22Rv1 (cell line): Measurements from ENCODE around the gene PPT2.
A peak's percentile ranks its signal among the peaks of the same experiment; 100 is the strongest.

Experiments
- H3K27ac ChIP-seq: fragments of 450-650 bp; 2 replicates; pipeline ENCODE4 v1.5.1; 2017
- ZFX ChIP-seq: fragments of 450-650 bp; IDR thresholded peaks from 2 replicates; pipeline ENCODE4 v1.6.1; 2017; ENCODE audit warnings: antibody characterized with exemption, borderline replicate concordance
- TF ChIP-seq, protein P1 (sequence below): fragments of 450-650 bp; IDR thresholded peaks from 2 replicates; pipeline ENCODE4 v1.5.1; 2017; ENCODE audit warnings: mild to moderate bottlenecking

The PPT2 gene

DNA sequence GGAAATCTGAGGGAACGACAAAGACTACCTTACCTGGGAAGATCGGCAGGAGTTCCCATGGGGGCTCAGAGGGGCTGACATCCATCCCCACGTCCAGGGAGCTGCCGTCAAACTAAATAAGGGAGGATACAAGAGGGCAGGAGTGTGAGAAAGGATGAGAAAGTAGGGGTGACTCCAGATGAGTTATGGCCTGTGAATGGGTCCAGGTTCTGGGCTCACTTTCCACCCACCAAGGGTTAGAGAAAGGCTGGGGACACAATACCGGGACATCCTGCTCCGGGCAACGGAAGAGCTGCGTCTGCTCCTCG lies 26.6 kb upstream of the PPT2 start:
- TF ChIP-seq, protein P1, sequence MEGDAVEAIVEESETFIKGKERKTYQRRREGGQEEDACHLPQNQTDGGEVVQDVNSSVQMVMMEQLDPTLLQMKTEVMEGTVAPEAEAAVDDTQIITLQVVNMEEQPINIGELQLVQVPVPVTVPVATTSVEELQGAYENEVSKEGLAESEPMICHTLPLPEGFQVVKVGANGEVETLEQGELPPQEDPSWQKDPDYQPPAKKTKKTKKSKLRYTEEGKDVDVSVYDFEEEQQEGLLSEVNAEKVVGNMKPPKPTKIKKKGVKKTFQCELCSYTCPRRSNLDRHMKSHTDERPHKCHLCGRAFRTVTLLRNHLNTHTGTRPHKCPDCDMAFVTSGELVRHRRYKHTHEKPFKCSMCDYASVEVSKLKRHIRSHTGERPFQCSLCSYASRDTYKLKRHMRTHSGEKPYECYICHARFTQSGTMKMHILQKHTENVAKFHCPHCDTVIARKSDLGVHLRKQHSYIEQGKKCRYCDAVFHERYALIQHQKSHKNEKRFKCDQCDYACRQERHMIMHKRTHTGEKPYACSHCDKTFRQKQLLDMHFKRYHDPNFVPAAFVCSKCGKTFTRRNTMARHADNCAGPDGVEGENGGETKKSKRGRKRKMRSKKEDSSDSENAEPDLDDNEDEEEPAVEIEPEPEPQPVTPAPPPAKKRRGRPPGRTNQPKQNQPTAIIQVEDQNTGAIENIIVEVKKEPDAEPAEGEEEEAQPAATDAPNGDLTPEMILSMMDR: no peak
- TF ChIP-seq ZFX: no peak
- H3K27ac ChIP-seq: peak overlapping the region; percentile 86

DNA sequence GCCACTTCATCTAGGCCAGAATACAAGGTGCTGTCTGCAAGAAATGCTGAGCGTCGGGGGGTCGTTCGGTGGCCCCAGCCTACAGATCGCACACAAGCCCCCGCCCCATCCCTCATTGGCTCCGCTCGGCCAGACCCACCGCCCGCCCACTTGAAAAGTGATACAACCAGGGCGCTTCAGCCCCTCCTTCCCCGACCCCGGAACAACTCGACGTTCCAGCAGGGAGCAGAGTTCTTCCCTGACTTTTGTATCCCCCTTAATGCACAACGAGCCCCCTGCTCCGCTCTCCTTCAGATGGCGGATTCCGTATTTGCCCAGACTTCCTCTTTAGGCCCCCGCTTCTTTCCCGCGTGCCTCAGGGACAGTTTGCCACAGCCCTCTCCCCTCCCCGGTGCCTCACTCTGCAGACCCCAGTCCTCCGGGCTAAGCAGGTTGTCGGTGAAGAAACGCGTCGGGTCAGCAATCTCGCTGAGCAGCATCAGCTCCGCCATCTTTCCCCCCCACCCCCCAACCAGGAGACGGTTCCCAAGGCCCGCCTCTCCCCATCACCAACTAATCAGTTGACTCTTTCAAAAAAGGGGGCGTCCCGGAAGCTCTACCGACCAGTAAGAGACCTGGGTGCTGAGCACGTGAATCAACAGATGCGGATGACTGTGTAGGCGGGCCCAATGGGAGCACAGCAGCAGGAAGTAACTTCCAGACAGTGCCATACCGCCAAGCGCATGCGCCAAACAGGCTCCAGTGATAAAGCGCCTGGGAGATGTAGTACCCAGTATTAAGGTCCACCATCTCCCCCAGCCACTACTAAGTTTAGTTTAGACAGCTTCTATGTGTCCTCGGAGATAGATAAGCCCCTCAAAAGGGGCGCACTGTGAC lies 26.0 kb upstream of the PPT2 start, which contains the start of gene ATF6B:
Gene ATF6B (minus strand): TSS at position 530 of the 876 bp plus-strand sequence. CDS start 39 bp downstream, at position 491.
- H3K27ac ChIP-seq: peak within 1 kb of the TSS; percentile 86
- TF ChIP-seq ZFX: no peak
- TF ChIP-seq, protein P1: no peak

DNA sequence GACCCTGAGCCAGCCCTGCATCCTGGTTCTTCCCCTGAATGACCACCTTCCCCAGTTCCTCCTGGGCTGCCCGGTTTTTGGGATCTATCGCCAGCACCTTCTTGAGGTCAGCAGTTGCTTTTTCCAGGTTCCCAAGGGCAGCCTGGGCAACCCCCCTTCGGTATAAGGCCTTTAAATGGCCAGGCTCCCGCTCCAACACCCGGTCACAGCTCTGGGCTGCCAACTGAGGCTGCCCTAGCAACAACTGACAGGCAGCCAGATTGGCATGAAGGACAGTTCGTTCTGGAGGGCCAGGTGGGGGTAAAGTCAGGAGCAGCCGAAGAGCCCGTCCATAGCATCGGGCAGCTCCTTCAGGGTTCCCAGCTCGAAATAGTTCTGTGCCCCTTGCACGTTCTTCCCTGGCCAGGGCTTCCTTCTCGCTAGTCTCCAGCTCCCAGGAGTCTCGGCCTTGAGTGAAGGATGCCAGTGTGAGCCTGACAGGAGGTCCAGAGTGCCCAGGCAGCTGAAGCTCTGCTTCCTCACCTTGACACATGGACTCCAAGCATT lies 25.1 kb upstream of the PPT2 start:
- H3K27ac ChIP-seq: peak overlapping the region; percentile 86
- no peak for TF ChIP-seq ZFX
- TF ChIP-seq, protein P1: no peak

DNA sequence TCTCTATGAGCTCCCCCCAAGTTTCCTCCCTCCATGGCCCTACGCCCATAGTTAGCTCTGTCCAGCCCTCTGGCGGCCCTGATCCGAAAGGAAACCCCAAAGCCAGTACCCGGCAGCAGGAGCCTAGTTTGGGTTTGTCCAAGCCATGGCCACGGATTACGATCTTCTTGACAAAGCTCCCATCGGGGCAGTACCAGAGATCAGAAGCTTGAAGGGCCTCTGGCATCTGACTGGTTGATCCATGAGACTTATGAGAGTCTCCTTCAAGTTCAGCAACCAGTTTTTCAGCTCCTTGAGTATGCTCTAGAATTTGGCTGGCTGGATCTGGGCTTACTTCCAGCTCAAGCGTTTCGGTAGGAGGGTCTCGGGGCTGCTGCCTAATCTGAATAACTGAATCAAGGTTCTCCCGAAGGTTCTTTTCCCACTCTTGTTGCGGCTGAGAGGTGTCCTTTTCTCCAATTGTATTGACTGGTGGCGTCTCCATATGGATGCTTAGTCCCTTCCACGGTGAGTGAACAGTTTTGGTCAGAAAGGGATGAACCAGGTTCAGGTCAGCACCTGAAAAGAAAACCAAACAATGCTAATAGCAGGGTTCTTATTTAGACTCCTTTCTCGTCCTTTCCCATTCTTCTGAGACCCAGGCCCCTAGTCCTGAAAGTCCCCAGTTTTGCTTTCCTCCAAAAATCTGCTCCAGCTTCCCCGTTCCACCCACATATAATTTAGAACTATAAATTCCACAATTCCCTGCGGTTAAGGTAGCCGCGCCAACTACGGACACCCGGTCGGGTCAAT lies 24.4 kb upstream of the PPT2 start:
- no peak for TF ChIP-seq ZFX
- TF ChIP-seq, protein P1: no peak
- H3K27ac ChIP-seq: peak overlapping the region; percentile 86

DNA sequence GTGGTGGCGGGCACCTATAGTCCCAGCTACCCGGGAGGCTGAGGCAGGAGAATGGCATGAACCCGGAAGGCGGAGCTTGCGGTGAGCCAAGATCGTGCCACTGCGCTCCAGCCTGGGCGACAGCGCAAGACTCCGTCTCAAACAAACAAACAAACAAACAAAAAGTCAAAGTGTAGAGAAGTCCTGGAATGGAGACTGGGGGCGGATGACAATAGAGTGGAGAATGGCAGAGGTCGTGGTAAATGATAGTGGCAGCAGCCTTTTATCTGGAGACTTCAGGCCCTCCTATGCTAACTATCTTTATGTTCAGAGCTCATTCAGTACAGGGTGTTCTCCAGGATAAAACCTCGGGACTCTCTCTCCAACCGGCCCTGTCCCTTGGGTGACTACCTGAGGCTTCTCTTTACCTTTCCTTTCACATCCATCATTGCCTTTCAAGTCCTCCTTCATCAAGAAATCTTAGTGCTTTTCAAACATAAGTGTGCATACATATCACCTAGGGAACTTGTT lies 22.4 kb upstream of the PPT2 start:
- peak overlapping the region; percentile 86 for H3K27ac ChIP-seq
- TF ChIP-seq ZFX: no peak
- TF ChIP-seq, protein P1: no peak

DNA sequence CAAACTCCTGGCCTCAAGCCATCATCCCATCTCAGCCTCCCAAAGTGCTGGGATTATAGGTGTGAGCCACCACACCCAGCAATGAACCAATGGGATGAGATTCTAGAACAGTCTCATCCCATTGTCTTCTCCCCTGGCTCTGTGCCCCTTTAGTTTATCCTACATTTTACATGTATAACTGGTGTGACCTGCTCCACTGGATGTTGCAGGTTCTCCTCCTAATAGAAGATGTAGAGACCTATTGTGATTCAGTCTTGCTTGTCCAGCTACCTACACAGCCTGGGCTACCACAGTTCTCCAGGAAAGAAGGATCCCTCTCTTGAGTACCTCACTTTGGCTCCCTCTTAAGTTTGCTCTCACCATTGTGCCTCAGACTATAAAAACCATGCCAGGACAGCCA lies 21.8 kb upstream of the PPT2 start:
- TF ChIP-seq ZFX: no peak
- TF ChIP-seq, protein P1: no peak
- peak overlapping the region; percentile 86 for H3K27ac ChIP-seq
